ENCODE results near the gene RASGRF2. TPM values are rescaled to one million over a fixed set of nuclear protein-coding genes. Genes with fewer than 3 reads are reported as not detected.

Gene RASGRF2
- total and polyA plus RNA-seq, 2 of the 8 experiments (the other 6 are each of a cell fraction or from before 2014, with no cell fraction given), result 2.6 to 29.5 TPM

DNA sequence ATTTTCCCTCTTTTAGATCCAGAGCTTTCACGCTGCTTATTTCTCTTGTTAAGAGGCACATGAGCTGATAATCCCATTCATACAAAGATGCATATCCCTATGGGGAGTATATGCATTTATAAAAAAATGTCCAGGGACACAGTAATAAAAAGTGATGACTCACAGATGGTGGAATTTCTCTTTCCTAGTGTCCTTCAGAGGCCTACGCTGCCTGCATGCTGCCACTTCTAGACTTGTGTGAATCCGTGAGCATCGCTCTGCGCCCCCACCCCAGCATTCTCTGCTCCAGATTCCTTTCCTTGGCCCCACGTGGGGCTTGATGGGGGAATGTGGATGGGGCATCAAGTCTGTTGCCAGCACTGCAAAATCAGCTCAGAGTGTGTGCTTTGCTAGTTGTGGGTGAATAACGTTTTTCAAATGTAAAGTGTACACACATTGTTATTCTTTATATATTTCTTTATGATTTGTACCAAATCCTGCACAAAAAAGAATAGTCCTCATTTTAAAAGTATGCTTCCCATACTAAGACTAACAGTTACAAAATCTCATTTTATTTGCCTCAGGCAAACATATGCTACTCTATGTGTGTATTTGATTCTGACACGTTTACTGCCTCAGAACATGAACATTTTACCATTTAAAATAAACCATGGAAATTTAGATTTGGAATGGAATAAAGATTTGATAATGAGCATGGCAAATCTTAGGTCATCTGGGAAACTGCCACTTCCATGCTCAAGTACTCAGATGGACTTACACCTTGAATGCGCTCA lies 22.4 kb upstream of the RASGRF2 start:
- no peaks in the 10 kb centered on the region for H3K79me2 ChIP-seq (ENCODE audit: control insufficient read depth in 1 of 2, insufficient read depth in 2 of 2, low read length in 2 of 2)
- no peaks in the 10 kb centered on the region for H3K23me2 ChIP-seq (ENCODE audit: low read depth, low read length)
- H4K91ac ChIP-seq (replicated peaks; ENCODE audit: insufficient read length, low read length), result no peak overlapping the region
- H3K56ac ChIP-seq (replicated peaks; ENCODE audit: insufficient read length, low read depth, low read length), result no peak overlapping the region
- H3K18ac ChIP-seq (ENCODE audit: extremely low read depth, low read length), result no peak overlapping the region
- no peak overlapping the region for H3K9ac ChIP-seq (replicated peaks in 1 of 4; ENCODE audit: extremely low read depth in 1 of 4, low read depth in 3 of 4, low read length in 3 of 4)
- H2AK5ac ChIP-seq (ENCODE audit: low read depth, low read length), result no peak overlapping the region
- no peak overlapping the region for H3K14ac ChIP-seq (ENCODE audit: insufficient read length)
- no peak overlapping the region for H4K8ac ChIP-seq (ENCODE audit: extremely low read depth, insufficient read depth, low read length)
- no peak overlapping the region for H2BK15ac ChIP-seq (ENCODE audit: low read length)
- H2BK20ac ChIP-seq (ENCODE audit: low read length), result no peak overlapping the region
- H3K9me3 ChIP-seq (ENCODE audit: insufficient read depth in 2 of 2, low read depth in 1 of 2, low read length in 1 of 2), result no peaks in the 10 kb centered on the region
- H3K27ac ChIP-seq (ENCODE audit: low read depth, low read length), result no peak overlapping the region
- H3K4ac ChIP-seq (replicated peaks; ENCODE audit: insufficient read length, low read depth, low read length), result no peak overlapping the region
- H2BK120ac ChIP-seq (replicated peaks; ENCODE audit: low read depth, low read length), result no peak overlapping the region
- no peaks in the 10 kb centered on the region for H3K79me1 ChIP-seq (ENCODE audit: low read depth, low read length)
- no peaks in the 10 kb centered on the region for H4K20me1 ChIP-seq (replicated peaks in 1 of 2; ENCODE audit: control insufficient read depth in 1 of 2, insufficient read depth in 2 of 2, low read length in 2 of 2)
- ChIA-PET POLR2A (ENCODE audit: partially characterized antibody) (interaction anchor here (0.6 kb wide), 2 partner anchors 105 to 291 kb away, joined by 3 to 4 read pairs; no protein-coding TSS in a partner anchor), CTCF (ENCODE audit: partially characterized antibody) (interaction anchor here (0.6 to 3.1 kb wide), 6 partner anchors 10 to 226 kb away, joined by 3 to 29 read pairs (median 3); no protein-coding TSS in a partner anchor)
- no peak overlapping the region for H2BK5ac ChIP-seq (ENCODE audit: low read depth, low read length)
- no peaks in the 10 kb centered on the region for H3K36me3 ChIP-seq (ENCODE audit: control insufficient read depth in 2 of 4, insufficient read depth in 4 of 4, low read length in 3 of 4)
- H3K4me3 ChIP-seq (ENCODE audit: extremely low read depth in 1 of 4, insufficient read depth in 2 of 4, low read depth in 3 of 4, low read length in 4 of 4), result no peak overlapping the region
- H2BK12ac ChIP-seq (ENCODE audit: low read depth, low read length), result no peak overlapping the region
- WGBS, 2 experiments (ENCODE audit: extremely low coverage in 1 of 2, insufficient coverage in 1 of 2, insufficient read length in 1 of 2, insufficient replicate concordance in 2 of 2, low coverage in 1 of 2, low lambda C conversion rate in 2 of 2, missing lambda C conversion rate in 1 of 2), result 88% methylated on average over 9 of the region's 9 CpGs; no CpG with 5 or more reads in 1 of the 2 experiments
- H3K27me3 ChIP-seq (replicated peaks in 1 of 4; ENCODE audit: control insufficient read depth in 3 of 4, extremely low read depth in 1 of 4, insufficient read depth in 3 of 4, low read length in 3 of 4), result no peaks in the 10 kb centered on the region
- DNase-seq (ENCODE audit: low read depth in 1 of 2, low spot score in 2 of 2) (no peak), FAIRE-seq (no peak)
- no peak overlapping the region for H3K4me2 ChIP-seq (ENCODE audit: insufficient read depth in 1 of 2, low read depth in 2 of 2, low read length in 2 of 2)
- H3K23ac ChIP-seq (ENCODE audit: insufficient read length), result no peak overlapping the region
- no peaks in the 10 kb centered on the region for H3K4me1 ChIP-seq (replicated peaks in 1 of 4; ENCODE audit: control insufficient read depth in 3 of 4, insufficient read depth in 4 of 4, low read length in 3 of 4)
- no peak overlapping the region for H2AFZ ChIP-seq (ENCODE audit: low read length)
- no peak overlapping the region for H4K5ac ChIP-seq (ENCODE audit: insufficient read length, low read depth, low read length)
- TF ChIP-seq HDAC2 (IDR thresholded peaks at IDR 0.05; ENCODE audit: borderline replicate concordance in 1 of 2, low read depth in 2 of 2, low read length in 2 of 2) (no peak), EGR1 (IDR thresholded peaks at IDR 0.05; ENCODE audit: borderline replicate concordance, low read depth, low read length) (no peak), KDM5A (IDR thresholded peaks at IDR 0.05; ENCODE audit: low read length) (no peak), KDM1A (IDR thresholded peaks at IDR 0.05; ENCODE audit: borderline replicate concordance, low read length) (no peak), SAP30 (IDR thresholded peaks at IDR 0.05; ENCODE audit: insufficient read depth, insufficient replicate concordance, low read length) (no peak), RFX5 (IDR thresholded peaks at IDR 0.05; ENCODE audit: borderline replicate concordance, low read depth, low read length) (no peak)
- TF ChIP-seq, protein P1, sequence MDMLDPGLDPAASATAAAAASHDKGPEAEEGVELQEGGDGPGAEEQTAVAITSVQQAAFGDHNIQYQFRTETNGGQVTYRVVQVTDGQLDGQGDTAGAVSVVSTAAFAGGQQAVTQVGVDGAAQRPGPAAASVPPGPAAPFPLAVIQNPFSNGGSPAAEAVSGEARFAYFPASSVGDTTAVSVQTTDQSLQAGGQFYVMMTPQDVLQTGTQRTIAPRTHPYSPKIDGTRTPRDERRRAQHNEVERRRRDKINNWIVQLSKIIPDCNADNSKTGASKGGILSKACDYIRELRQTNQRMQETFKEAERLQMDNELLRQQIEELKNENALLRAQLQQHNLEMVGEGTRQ (IDR thresholded peaks at IDR 0.05; ENCODE audit: low read length), result no peak

Measured in H1 (cell line).